GM21367 (cell line): ENCODE data around the gene ERN2.
A peak's percentile ranks its signal among the peaks of the same experiment; 100 is the strongest.

ENCODE experiments used
- ATAC-seq: cut with Tn5 transposase; IDR thresholded peaks from one replicate; pipeline ENCODE4 v1.9.1; 2021; ENCODE audit not compliant: unreplicated experiment

ERN2 gene

GRCh38 chr16:23640931-23641765 is 71.9 kb downstream of the ERN2 start, which contains the start of the genes DCTN5 and PALB2:
TSS of gene DCTN5 (plus strand) at chr16:23641466. CDS start at chr16:23641543, 77 bp downstream.
TSS of gene PALB2 (minus strand) at chr16:23641310. CDS start at chr16:23641157, 153 bp downstream.
- ATAC-seq, result peak; percentile 94

DNA sequence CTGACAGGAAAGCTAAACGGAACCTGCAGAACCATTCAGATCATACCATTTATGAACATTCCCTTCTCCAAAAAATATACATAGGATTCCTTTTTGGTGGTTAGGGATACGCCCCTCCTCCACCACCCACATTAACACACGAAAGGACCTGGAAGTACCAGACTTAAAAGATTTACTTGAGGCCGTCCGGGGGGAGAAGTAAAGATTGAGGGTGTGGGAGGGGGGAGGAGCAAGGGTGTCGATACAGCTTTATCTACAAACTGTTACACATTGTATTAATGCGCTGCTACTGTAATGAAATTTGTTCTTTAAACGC is 72.4 kb downstream of the ERN2 start:
- ATAC-seq, result no peak
